ENCODE measurements around the gene UVRAG. TPM values are rescaled to one million over a fixed set of nuclear protein-coding genes. Genes with fewer than 3 reads are reported as not detected.

The UVRAG gene
- total and polyA plus RNA-seq, 2 of the 13 experiments (the other 11 are each of a cell fraction or from before 2014, with no cell fraction given) = 9.7 to 17.3 TPM

DNA sequence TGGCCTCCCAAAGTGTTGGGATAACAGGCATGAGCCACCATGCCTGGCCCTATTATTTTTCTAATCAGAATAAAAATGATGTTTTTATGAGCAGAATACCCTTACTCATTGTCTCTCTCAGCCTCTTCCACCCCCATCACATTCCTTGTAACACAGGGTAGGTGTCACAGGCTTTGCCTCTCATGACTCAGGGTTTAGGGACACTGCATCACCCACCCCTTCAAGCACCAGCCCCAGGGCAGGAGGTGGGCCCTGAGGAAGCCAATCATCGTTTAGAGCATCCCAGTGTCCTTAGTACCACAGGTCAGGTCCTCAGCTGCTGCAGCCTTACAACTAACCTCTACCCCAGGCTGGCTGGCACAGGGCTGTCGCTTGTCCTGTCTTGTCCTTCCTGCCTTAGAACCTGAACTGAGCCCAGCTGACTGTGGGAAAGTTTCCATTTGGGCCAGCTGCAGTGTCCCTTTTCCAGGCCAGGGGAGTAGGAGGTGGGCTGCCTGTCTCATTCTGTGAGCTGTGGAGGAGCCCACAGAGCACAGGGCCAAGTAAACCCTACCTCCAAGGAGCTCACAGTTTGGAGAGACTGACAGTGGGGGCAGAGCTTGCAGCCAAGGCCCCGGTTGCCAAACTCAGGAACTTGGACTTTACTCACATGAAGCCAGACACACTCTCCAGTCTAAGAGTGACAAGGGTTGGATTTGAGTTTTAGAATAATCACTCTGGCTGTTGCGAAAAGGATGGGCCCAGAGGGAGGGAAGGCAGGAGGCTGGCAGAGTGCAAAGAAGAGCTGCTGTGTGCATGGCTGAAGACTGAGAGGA, 19.5 kb upstream of the UVRAG start (continued):
- TF ChIP-seq, protein P1, sequence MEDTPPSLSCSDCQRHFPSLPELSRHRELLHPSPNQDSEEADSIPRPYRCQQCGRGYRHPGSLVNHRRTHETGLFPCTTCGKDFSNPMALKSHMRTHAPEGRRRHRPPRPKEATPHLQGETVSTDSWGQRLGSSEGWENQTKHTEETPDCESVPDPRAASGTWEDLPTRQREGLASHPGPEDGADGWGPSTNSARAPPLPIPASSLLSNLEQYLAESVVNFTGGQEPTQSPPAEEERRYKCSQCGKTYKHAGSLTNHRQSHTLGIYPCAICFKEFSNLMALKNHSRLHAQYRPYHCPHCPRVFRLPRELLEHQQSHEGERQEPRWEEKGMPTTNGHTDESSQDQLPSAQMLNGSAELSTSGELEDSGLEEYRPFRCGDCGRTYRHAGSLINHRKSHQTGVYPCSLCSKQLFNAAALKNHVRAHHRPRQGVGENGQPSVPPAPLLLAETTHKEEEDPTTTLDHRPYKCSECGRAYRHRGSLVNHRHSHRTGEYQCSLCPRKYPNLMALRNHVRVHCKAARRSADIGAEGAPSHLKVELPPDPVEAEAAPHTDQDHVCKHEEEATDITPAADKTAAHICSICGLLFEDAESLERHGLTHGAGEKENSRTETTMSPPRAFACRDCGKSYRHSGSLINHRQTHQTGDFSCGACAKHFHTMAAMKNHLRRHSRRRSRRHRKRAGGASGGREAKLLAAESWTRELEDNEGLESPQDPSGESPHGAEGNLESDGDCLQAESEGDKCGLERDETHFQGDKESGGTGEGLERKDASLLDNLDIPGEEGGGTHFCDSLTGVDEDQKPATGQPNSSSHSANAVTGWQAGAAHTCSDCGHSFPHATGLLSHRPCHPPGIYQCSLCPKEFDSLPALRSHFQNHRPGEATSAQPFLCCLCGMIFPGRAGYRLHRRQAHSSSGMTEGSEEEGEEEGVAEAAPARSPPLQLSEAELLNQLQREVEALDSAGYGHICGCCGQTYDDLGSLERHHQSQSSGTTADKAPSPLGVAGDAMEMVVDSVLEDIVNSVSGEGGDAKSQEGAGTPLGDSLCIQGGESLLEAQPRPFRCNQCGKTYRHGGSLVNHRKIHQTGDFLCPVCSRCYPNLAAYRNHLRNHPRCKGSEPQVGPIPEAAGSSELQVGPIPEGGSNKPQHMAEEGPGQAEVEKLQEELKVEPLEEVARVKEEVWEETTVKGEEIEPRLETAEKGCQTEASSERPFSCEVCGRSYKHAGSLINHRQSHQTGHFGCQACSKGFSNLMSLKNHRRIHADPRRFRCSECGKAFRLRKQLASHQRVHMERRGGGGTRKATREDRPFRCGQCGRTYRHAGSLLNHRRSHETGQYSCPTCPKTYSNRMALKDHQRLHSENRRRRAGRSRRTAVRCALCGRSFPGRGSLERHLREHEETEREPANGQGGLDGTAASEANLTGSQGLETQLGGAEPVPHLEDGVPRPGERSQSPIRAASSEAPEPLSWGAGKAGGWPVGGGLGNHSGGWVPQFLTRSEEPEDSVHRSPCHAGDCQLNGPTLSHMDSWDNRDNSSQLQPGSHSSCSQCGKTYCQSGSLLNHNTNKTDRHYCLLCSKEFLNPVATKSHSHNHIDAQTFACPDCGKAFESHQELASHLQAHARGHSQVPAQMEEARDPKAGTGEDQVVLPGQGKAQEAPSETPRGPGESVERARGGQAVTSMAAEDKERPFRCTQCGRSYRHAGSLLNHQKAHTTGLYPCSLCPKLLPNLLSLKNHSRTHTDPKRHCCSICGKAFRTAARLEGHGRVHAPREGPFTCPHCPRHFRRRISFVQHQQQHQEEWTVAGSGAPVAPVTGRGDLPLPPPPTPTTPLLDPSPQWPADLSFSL (CRISPR knock-in tag; IDR thresholded peaks at IDR 0.05) = no peak
- TF ChIP-seq AHR (CRISPR knock-in tag; IDR thresholded peaks at IDR 0.05) = no peak
- TF ChIP-seq, protein P2, sequence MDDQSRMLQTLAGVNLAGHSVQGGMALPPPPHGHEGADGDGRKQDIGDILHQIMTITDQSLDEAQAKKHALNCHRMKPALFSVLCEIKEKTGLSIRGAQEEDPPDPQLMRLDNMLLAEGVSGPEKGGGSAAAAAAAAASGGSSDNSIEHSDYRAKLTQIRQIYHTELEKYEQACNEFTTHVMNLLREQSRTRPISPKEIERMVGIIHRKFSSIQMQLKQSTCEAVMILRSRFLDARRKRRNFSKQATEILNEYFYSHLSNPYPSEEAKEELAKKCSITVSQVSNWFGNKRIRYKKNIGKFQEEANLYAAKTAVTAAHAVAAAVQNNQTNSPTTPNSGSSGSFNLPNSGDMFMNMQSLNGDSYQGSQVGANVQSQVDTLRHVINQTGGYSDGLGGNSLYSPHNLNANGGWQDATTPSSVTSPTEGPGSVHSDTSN (CRISPR knock-in tag; IDR thresholded peaks at IDR 0.05; ENCODE audit: borderline replicate concordance) = no peak
- no peak for TF ChIP-seq CC2D1A (CRISPR knock-in tag; IDR thresholded peaks at IDR 0.05)
- TF ChIP-seq REL (CRISPR knock-in tag; conservative IDR thresholded peaks at IDR 0.05) = no peak
- no peak for TF ChIP-seq GABPB1 (CRISPR knock-in tag; IDR thresholded peaks at IDR 0.05)
- TF ChIP-seq ZMYM3 (CRISPR knock-in tag; IDR thresholded peaks at IDR 0.05) = peak; percentile 60
- no peak for TF ChIP-seq ZNF672 (CRISPR knock-in tag; IDR thresholded peaks at IDR 0.05)
- TF ChIP-seq, protein P3, sequence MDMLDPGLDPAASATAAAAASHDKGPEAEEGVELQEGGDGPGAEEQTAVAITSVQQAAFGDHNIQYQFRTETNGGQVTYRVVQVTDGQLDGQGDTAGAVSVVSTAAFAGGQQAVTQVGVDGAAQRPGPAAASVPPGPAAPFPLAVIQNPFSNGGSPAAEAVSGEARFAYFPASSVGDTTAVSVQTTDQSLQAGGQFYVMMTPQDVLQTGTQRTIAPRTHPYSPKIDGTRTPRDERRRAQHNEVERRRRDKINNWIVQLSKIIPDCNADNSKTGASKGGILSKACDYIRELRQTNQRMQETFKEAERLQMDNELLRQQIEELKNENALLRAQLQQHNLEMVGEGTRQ (IDR thresholded peaks at IDR 0.05; ENCODE audit: low read depth, low read length) = no peak
- TF ChIP-seq, protein P3 (CRISPR knock-in tag; IDR thresholded peaks at IDR 0.05; ENCODE audit: borderline replicate concordance) = no peak
- TF ChIP-seq, protein P4, sequence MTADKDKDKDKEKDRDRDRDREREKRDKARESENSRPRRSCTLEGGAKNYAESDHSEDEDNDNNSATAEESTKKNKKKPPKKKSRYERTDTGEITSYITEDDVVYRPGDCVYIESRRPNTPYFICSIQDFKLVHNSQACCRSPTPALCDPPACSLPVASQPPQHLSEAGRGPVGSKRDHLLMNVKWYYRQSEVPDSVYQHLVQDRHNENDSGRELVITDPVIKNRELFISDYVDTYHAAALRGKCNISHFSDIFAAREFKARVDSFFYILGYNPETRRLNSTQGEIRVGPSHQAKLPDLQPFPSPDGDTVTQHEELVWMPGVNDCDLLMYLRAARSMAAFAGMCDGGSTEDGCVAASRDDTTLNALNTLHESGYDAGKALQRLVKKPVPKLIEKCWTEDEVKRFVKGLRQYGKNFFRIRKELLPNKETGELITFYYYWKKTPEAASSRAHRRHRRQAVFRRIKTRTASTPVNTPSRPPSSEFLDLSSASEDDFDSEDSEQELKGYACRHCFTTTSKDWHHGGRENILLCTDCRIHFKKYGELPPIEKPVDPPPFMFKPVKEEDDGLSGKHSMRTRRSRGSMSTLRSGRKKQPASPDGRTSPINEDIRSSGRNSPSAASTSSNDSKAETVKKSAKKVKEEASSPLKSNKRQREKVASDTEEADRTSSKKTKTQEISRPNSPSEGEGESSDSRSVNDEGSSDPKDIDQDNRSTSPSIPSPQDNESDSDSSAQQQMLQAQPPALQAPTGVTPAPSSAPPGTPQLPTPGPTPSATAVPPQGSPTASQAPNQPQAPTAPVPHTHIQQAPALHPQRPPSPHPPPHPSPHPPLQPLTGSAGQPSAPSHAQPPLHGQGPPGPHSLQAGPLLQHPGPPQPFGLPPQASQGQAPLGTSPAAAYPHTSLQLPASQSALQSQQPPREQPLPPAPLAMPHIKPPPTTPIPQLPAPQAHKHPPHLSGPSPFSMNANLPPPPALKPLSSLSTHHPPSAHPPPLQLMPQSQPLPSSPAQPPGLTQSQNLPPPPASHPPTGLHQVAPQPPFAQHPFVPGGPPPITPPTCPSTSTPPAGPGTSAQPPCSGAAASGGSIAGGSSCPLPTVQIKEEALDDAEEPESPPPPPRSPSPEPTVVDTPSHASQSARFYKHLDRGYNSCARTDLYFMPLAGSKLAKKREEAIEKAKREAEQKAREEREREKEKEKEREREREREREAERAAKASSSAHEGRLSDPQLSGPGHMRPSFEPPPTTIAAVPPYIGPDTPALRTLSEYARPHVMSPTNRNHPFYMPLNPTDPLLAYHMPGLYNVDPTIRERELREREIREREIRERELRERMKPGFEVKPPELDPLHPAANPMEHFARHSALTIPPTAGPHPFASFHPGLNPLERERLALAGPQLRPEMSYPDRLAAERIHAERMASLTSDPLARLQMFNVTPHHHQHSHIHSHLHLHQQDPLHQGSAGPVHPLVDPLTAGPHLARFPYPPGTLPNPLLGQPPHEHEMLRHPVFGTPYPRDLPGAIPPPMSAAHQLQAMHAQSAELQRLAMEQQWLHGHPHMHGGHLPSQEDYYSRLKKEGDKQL (CRISPR knock-in tag; IDR thresholded peaks at IDR 0.05; ENCODE audit: low read depth) = no peak
- 0 out of 2 replicates have a peak, but pooled peaks have one; percentile 25 for TF ChIP-seq ZNF614 (CRISPR knock-in tag; IDR thresholded peaks at IDR 0.05; ENCODE audit: borderline replicate concordance)

Data from HepG2 (cell line).